Endodermal cell (in vitro differentiated cells): ENCODE measurements around the gene CAPN9. TPM values are rescaled to one million over a fixed set of nuclear protein-coding genes. Genes with fewer than 3 reads are reported as not detected.
A peak's percentile ranks its signal among the peaks of the same experiment; 100 is the strongest.

ENCODE experiments used
- DNase-seq: peaks from one replicate; pipeline ENCODE4 v3.0.0-alpha.2; 2017
- H3K27ac ChIP-seq: 2 replicates; pipeline ENCODE4 v1.5.1; 2013; ENCODE audit warnings: mild to moderate bottlenecking, low read depth, low read length, moderate library complexity
- H3K27me3 ChIP-seq: 2 replicates; pipeline ENCODE4 v1.6.1; 2013; ENCODE audit warnings: mild to moderate bottlenecking, low read length, moderate library complexity; ENCODE audit not compliant: insufficient read depth, control insufficient read depth, poor library complexity, severe bottlenecking
- H3K36me3 ChIP-seq: 2 replicates; pipeline ENCODE4 v1.7.0; 2013; ENCODE audit warnings: mild to moderate bottlenecking, low read length, moderate library complexity; ENCODE audit not compliant: control insufficient read depth, insufficient read depth
- H3K4me1 ChIP-seq: one replicate; pipeline ENCODE4 v1.7.0; 2013; ENCODE audit warnings: low read length; ENCODE audit not compliant: control insufficient read depth, insufficient read depth
- H3K4me3 ChIP-seq: 2 replicates; pipeline ENCODE4 v1.5.1; 2013; ENCODE audit warnings: mild to moderate bottlenecking, low read length, moderate library complexity
- H3K9ac ChIP-seq: 2 replicates; pipeline ENCODE4 v1.6.1; 2013; ENCODE audit warnings: mild to moderate bottlenecking, low read length, moderate library complexity; ENCODE audit not compliant: poor library complexity, severe bottlenecking; ENCODE audit errors: extremely low read depth
- H3K9me3 ChIP-seq: 2 replicates; pipeline ENCODE4 v1.6.1; 2013; ENCODE audit warnings: mild to moderate bottlenecking, low read length, moderate library complexity; ENCODE audit not compliant: control insufficient read depth
- H3K27ac Mint-ChIP-seq: 2 replicates; pipeline ENCODE4 v1.8.0; 2020; ENCODE audit warnings: mixed read lengths
- H3K27me3 Mint-ChIP-seq: 2 replicates; pipeline ENCODE4 v1.8.0; 2021; ENCODE audit warnings: mild to moderate bottlenecking, mixed read lengths; ENCODE audit not compliant: insufficient read depth
- H3K36me3 Mint-ChIP-seq: 2 replicates; pipeline ENCODE4 v1.8.0; 2020; ENCODE audit warnings: low read depth, mixed read lengths
- H3K4me1 Mint-ChIP-seq: 2 replicates; pipeline ENCODE4 v1.8.0; 2020; ENCODE audit warnings: mixed read lengths
- H3K4me3 Mint-ChIP-seq: 2 replicates; pipeline ENCODE4 v1.8.0; 2020; ENCODE audit warnings: mild to moderate bottlenecking, moderate library complexity, mixed read lengths
- H3K9me3 Mint-ChIP-seq: 2 replicates; pipeline ENCODE4 v1.8.0; 2020; ENCODE audit warnings: mild to moderate bottlenecking, mixed read lengths
- WGBS, 2 experiments: methylation state at CpG; one replicate each; pipeline versions ENCODE4 v1.1.5 to v1.1.7; 2013; ENCODE audit warnings: missing lambda C conversion rate in 2 of 2, mixed read lengths in 1 of 2; ENCODE audit not compliant: insufficient coverage in 1 of 2, insufficient read length in 1 of 2; 5-methylcytosine and 5-hydroxymethylcytosine counted together
- total RNA-seq, 2 donors: library from RNA; stranded (reverse); fragmentation: NEBNext Ultra II Directional in 1 of 2; extraction: Animal tissue kit (Norgen Biotek cat#: 25700) in 1 of 2; gene quantifications; 2 replicates in 1 of 2; 3 replicates in 1 of 2; pipeline ENCODE4 v1.2.1, GENCODE V29; 2021
- TF ChIP-seq, protein P1 (sequence below): fragments of 200-600 bp; sonication (generic); conservative IDR thresholded peaks from 2 replicates; pipeline ENCODE4 v1.5.0; 2021; ENCODE audit warnings: antibody characterized with exemption, mild to moderate bottlenecking

Gene CAPN9
- total RNA-seq, 2 donors from 2014 or later, result 1.1 TPM

DNA sequence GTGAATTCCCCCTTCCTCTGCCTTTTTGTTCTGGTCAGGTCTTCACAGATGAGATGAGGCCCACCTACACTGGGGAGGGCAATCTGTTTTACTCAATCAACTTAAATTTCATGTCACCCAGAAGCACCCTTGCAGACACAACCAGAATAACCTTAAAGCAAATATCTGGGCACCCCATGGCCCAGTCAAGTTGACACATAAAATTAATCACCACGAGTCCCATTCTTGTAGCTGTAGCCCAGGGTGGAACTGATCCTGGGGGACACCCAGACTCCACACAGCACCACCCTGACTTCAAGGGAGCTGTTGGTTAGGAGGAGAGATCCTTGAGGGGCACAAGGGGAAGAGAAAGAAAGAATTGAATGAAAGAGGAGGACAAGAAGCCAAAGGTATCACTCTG lies 23.1 kb downstream of the CAPN9 start:
- H3K9me3 ChIP-seq, result no peaks in the 10 kb centered on the region
- TF ChIP-seq, protein P1, sequence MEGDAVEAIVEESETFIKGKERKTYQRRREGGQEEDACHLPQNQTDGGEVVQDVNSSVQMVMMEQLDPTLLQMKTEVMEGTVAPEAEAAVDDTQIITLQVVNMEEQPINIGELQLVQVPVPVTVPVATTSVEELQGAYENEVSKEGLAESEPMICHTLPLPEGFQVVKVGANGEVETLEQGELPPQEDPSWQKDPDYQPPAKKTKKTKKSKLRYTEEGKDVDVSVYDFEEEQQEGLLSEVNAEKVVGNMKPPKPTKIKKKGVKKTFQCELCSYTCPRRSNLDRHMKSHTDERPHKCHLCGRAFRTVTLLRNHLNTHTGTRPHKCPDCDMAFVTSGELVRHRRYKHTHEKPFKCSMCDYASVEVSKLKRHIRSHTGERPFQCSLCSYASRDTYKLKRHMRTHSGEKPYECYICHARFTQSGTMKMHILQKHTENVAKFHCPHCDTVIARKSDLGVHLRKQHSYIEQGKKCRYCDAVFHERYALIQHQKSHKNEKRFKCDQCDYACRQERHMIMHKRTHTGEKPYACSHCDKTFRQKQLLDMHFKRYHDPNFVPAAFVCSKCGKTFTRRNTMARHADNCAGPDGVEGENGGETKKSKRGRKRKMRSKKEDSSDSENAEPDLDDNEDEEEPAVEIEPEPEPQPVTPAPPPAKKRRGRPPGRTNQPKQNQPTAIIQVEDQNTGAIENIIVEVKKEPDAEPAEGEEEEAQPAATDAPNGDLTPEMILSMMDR, result no peak
- Mint-ChIP-seq H3K36me3 (no peaks in the 10 kb centered on the region), H3K4me3 (no peak overlapping the region), H3K9me3 (no peaks in the 10 kb centered on the region), H3K27ac (no peak overlapping the region), H3K27me3 (no peaks in the 10 kb centered on the region), H3K4me1 (peaks cover 1% of the 10 kb centered on the region)
- no peak overlapping the region for H3K9ac ChIP-seq
- DNase-seq, result no peak
- no peaks in the 10 kb centered on the region for H3K27me3 ChIP-seq
- no peak overlapping the region for H3K27ac ChIP-seq
- 82% methylated on average over 1 of the region's 1 CpG; no CpG with 5 or more reads in 1 of the 2 experiments for WGBS, 2 experiments
- no peaks in the 10 kb centered on the region for H3K36me3 ChIP-seq
- no peak overlapping the region for H3K4me3 ChIP-seq
- no peaks in the 10 kb centered on the region for H3K4me1 ChIP-seq

DNA sequence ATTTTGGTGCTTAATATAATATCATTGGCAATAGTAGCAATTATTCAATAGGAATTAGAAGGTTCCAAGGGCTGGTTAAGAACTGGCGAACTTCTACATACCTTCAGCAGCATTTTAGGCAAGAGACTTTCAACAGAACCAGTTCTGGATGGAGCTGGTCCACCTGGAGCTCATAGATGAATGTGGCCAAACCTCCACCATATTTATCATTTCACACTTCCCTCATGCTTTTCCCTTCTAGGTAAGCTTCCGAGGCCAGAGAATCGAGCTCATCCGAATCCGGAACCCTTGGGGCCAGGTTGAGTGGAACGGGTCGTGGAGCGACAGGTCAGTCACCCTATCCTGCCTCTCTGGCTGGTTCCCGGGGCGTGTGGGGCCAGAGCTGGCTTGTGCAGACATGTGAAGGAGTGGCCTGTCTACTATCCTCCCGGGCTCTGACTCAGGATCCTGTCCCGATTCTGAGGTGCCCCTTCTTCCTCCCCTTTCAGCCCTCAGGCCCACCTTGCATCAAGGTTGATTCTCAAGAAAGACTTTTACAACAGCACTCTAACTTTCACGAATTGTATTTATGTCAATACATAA lies 24.7 kb downstream of the CAPN9 start:
- H3K36me3 Mint-ChIP-seq, result no peaks in the 10 kb centered on the region
- H3K4me1 Mint-ChIP-seq, result peaks cover 1% of the 10 kb centered on the region
- no peak overlapping the region for H3K27ac ChIP-seq
- WGBS, 2 experiments, result 94 to 95% methylated on average over 10 to 13 of the region's 13 CpGs
- H3K4me3 ChIP-seq, result no peak overlapping the region
- H3K9me3 ChIP-seq, result no peaks in the 10 kb centered on the region
- no peak overlapping the region for H3K9ac ChIP-seq
- H3K9me3 Mint-ChIP-seq, result no peaks in the 10 kb centered on the region
- no peak for DNase-seq
- no peaks in the 10 kb centered on the region for H3K4me1 ChIP-seq
- no peak overlapping the region for H3K27ac Mint-ChIP-seq
- peaks cover 8% of the 10 kb centered on the region for H3K27me3 Mint-ChIP-seq
- no peaks in the 10 kb centered on the region for H3K27me3 ChIP-seq
- no peak overlapping the region for H3K4me3 Mint-ChIP-seq
- TF ChIP-seq, protein P1, result no peak
- H3K36me3 ChIP-seq, result no peaks in the 10 kb centered on the region

DNA sequence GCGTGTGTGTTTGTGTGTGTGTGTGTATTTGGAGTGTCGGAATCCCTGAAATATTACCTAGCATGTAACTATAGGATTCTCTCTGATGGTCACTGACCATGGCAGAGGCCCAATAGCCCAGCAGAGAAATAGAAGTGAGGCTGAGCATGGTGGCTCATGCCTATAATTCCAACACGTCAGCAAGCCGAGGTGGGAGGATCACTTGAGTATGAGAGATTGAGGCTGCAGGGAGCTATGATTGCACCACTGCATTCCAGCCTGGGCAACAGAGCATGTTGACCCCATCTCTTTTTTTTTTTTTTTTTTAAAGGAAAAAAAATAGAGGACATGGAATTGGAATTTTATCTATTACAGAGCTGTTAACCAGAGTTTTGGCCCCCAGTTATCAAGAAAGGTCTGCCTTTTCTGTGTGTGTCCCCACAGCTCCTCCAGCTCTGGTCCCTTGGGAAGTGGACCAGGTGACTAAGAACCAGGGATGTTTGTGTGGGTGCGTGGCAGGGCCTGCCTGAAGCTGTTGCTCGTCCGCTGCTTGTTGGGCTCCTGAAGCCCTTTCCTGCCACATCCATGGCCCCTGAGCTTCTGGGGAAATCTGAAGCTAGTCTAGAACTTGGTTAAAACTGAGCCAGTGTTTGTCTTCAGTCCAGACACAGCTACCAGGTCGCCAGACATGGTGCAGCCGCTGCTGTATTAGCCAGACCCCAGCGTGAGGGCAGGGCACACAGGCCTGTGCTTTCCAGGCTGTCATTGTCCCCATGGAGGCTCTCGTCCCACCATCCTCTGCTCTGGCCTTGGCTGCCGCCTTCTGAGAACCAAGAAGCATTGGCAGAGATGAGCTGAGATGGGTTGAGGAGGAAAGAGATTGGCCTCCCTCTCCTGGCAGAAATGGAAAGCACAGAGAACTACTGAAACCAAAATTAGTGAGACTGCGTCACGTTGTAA lies 25.5 kb downstream of the CAPN9 start:
- H3K9me3 Mint-ChIP-seq, result no peaks in the 10 kb centered on the region
- 74 to 84% methylated on average over 7 to 14 of the region's 14 CpGs for WGBS, 2 experiments

More for the DNA sequence above, 25.5 kb downstream of the CAPN9 start:
- Mint-ChIP-seq H3K27ac (no peak overlapping the region), H3K36me3 (no peaks in the 10 kb centered on the region), H3K4me3 (no peak overlapping the region), H3K4me1 (peaks cover 1% of the 10 kb centered on the region), H3K27me3 (peaks cover 10% of the 10 kb centered on the region)
- Histone ChIP-seq H3K36me3 (no peaks in the 10 kb centered on the region), H3K9ac (no peak overlapping the region), H3K27me3 (no peaks in the 10 kb centered on the region), H3K27ac (no peak overlapping the region), H3K4me3 (no peak overlapping the region), H3K4me1 (no peaks in the 10 kb centered on the region), H3K9me3 (no peaks in the 10 kb centered on the region)
- peak; percentile 79 for DNase-seq
- TF ChIP-seq, protein P1, result peak; percentile 71
